GM12891 (cell line): ENCODE results near the gene COL19A1.

Experiments
- POLR2A ChIP-seq: IDR thresholded peaks from 2 replicates; pipeline ENCODE4 v1.6.1; 2011; ENCODE audit warnings: low read depth, low read length, control low read depth
- POLR2AphosphoS5 ChIP-seq: IDR thresholded peaks from 2 replicates; pipeline ENCODE4 v1.6.1; 2011; ENCODE audit warnings: low read depth, low read length, control low read depth
- SPI1 ChIP-seq: IDR thresholded peaks from 2 replicates; pipeline ENCODE4 v1.6.1; 2011; ENCODE audit warnings: low read depth, low read length, control low read depth
- TAF1 ChIP-seq: IDR thresholded peaks from 2 replicates; pipeline ENCODE4 v1.6.1; 2011; ENCODE audit warnings: low read depth, low read length, control low read depth

DNA sequence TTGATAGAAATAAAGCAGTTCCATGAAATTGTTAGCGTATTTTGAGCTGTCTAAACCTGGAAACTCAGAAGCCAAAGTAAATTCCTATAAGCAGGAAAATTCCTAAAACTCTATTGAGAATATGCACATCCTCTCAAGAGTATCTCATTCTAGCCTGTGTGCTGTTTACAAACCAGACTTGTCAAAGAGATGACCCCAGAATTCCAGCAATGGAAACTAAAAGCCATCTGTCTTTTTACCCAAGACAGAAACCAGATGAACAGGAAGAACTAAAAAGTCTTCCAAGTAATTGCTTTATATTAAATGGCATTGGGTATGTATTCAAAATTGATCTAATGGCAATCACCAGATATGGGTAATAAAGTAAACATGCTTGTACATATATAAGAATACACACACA is 92.6 kb downstream of the COL19A1 start:
- TF ChIP-seq POLR2A, result no peak
- no peak for TF ChIP-seq SPI1
- TF ChIP-seq POLR2AphosphoS5, result no peak
- no peak for TF ChIP-seq TAF1
